NOMO-1 treated with DMSO at 0.1 percent for 48 hours (cell line): Measurements from ENCODE around the gene PHRF1.

Source experiments
- DNase-seq: peaks from one replicate; lab custom pipeline; 2025; ENCODE audit not compliant: unreplicated experiment; lab: John Stamatoyannopoulos, UW

PHRF1 gene

DNA sequence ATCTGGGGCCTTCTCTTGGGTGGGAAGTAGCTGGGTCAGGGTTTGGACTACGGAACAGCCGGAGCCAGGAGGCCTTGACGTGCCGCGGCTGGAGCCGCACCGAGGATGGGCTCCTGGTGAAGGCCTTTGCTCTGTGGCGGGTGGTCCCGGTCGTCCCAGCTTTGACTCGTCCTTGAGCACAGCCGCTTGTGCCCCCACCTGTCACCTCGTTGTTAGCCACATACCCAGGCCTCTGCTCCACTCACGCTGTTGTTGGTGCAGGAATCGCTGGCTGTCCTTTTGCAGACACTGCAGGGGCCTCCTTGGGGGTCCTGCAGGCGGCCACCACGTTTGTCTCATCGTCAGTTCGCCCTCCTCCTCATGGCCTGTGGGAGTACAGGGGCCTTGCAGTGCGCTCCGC, 17.1 kb downstream of the PHRF1 start:
- no peak for DNase-seq

DNA sequence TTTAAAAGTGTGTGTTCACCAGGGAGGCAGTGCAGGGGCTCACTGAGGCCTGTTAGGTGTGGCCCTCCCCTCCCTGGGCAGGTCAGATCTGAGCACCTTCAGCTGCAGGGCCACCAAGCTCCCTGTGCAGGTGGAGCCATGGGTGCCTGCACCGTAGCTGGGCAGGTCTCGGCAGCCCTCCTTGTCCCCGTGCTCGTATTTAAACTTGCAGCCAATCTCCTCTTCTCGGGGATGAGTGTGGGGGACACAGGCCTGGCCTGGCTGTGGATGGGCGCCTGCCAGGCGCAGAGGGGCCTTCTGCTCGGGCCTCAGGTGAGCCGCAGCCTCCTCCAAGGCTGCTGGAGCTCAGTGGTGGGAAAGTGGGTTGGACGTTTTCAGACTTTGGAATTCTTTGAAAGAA, 19.1 kb downstream of the PHRF1 start:
- DNase-seq = no peak

DNA sequence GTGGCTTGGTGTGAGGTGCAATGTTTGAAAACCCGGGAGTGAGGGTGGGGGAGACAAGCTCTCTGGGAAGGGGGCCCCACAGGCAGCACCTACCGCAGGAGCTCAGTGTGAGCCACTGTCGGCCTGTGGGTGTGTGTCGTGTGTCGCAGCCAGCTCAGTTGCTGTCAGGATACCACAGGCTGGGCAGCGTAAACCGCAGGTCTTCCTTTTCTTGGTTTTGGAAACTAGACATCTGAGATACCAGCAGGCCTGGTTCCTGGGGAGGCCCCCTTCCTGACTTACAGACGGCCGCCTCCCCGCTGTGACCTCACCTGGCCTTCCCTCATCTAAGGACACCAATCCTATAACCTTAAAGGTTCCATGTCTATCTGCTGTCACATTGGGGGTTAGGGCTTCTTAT, 20.1 kb downstream of the PHRF1 start:
- DNase-seq = no peak

DNA sequence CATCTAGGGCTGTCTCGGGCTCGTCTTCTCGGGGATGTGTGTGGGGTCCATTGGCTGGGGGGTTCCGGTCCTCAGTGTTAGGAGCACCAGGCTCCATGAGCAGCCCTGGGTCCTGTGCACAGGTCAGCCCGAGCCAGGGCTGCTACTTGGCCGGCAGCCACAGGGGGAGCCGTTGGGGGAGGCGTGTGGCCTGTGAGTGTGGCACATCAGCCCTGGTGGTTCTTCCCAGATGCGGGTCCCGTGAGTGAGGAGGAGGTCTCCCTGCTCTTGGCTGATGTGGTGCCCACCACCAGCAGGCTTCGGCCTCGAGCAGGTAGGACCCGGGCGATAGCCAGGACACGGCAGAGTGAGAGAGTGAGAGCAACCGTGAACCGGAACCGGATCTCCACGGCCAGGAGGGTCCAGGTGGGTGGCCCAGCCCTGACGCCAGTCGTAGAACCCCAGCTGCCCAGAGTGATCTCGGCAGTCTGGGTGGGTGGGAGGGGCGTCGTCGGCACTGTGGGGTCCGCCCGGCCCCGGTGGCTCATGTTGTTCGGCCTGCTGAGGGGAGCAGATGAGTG, 21.0 kb downstream of the PHRF1 start:
- no peak for DNase-seq

DNA sequence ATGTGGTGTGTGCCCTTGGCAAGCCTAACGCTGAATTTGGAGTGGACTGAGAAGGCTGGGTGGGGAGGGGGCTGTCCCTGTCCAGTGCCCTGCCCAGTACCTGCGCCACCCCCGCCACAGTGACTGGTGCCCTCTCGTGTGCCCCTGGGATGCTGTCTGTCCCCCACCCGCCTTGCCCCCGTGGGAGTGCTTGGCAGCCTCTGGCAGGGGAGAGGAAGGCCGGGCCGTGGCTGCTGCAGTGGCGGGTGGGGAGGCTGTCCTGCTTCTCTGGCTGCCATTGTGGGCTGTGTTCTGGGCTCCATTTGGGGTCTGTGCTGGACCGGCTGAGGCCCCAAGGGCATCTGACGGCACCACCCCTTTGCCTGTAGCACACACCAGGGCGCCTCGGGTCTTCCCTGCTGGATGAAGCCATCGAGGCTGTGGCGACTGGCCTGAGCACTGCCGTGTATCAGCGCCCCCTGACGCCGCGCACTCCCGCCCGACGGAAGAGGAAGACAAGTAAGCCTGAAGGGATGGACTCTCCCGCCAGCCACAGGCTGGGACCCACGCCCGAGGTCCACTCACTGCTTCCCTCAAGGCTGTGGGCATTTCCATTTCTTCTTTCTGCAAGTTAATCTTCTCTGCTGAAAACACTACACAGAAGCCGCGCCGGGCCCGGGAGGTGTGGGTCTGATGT, 21.9 kb downstream of the PHRF1 start:
- no peak for DNase-seq

DNA sequence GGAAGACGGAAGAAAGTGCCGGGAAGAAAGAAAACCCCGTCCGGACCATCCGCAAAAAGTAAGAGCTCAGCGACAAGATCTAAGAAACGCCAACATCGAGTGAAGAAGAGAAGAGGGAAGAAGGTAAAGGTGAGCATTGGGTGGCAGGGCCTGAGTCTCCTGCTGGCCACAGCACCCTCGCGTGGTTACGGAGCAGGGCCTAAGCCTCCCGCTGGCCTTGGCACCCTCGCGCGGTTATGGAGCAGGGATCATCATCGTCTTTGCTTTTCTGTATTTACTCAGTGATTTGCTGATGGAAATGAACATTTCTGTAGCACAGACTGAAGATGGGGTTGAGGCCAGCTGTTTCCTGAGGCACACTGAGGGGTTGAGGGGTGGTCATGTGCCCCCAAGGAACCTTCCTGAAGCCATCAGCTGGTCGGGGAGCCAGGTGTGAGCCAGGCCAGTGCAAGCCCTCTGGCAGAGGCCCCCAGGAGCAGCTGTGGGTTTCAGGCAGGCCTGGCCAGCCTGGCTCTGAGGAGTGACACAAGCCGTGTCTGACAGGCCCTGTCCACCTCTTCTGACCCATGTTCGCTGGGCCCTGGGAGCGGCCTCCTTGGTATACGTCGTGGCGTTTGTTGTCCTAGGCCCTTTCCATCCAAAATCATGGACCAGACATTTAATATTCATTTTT, 25.4 kb downstream of the PHRF1 start:
- no peak for DNase-seq

DNA sequence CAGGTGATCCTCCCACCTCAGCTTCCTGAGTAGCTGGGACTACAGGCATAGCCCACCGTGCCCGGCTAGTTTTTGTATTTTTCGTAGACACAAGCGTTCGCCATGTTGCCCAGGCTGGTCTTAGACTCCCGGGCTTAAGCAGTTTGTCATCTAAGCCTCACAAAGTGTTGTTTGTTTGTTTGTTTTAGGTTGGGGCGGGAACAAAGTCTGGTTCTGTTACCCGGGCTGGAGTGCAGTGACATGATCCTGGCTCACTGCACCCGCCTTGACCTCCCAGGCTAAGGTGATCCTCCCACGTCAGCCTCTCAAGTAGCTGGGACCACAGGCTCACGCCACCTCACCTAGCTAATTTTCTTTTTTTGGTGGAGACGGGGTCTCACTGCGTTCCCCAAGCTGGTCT, 26.9 kb downstream of the PHRF1 start:
- DNase-seq = no peak

DNA sequence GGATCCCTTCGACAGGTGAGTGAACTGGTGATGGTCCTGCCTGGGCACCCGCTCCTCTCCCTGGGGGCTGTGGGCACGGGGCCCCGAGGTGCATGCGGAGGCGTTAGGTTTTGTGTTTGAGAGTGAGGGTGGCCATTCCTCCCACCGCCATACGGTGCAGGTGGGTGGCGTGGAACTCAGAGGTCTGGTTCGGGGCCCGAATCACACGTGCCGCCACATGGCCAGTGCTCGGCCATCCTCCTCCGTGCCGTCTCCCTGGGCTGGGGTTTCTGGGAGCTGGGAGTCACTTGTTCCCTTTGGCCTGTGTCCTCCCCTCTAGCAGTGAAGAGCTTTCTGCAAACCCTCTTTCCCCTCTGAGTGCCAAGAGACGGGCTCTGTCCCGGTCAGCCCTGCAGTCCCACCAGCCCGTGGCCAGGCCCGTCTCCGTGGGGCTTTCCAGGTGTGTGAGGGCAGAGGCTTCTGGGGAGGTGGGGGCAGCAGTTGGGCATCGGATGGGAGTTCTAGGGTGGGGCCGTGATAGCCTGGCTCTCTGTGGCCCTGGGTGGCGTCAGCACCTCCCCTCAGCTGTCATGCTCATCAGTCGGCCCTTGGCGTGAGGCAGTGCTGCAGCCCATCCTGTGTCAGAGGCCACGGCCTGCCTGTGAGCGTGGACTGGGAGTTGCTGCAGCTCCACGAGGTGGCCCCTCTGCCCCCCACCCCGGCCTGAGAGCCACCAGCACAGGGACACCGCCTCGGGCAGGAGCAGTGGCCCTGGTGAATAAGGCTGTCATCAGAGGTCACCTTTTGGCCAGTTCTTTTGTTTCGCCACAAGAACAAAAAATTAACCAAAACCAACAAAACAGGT, 29.2 kb downstream of the PHRF1 start:
- DNase-seq = no peak

DNA sequence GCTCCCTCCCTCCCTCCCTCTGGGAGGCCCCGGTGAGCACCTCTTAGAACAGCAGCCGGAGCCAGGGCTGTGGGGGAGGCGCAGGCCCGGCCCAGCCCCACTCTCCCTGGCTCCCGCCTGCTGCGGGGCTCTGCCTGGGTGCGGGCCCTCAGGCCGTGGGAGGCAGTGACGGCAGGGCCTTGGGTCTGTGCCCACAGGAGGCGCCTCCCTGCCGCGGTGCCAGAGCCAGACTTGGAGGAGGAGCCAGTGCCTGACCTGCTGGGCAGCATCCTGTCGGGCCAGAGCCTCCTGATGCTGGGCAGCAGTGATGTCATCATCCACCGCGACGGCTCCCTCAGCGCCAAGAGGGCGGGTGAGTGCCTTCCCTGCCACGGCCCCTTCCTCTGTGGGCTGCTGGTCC, 30.0 kb downstream of the PHRF1 start:
- no peak for DNase-seq

DNA sequence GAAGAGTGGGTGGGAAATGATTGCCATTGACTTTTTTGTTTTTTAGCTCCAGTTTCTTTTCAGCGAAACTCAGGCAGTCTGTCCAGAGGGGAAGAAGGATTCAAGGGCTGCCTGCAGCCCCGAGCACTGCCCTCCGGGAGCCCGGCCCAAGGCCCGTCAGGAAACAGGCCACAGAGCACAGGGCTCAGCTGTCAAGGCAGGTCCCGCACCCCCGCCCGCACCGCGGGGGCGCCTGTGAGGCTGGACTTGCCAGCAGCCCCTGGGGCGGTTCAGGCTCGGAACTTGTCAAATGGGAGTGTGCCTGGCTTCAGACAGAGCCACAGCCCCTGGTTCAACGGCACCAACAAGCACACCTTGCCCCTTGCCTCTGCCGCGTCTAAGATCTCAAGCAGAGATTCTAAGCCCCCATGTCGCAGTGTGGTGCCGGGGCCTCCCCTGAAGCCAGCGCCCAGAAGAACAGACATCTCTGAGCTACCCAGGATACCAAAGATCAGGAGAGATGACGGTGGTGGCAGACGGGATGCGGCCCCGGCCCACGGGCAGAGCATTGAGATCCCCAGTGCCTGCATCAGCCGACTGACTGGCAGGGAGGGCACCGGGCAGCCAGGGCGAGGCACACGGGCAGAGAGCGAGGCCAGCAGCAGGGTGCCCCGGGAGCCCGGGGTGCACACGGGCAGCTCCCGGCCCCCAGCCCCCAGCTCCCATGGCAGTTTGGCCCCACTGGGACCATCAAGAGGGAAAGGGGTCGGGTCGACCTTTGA, 30.9 kb downstream of the PHRF1 start:
- DNase-seq = no peak

DNA sequence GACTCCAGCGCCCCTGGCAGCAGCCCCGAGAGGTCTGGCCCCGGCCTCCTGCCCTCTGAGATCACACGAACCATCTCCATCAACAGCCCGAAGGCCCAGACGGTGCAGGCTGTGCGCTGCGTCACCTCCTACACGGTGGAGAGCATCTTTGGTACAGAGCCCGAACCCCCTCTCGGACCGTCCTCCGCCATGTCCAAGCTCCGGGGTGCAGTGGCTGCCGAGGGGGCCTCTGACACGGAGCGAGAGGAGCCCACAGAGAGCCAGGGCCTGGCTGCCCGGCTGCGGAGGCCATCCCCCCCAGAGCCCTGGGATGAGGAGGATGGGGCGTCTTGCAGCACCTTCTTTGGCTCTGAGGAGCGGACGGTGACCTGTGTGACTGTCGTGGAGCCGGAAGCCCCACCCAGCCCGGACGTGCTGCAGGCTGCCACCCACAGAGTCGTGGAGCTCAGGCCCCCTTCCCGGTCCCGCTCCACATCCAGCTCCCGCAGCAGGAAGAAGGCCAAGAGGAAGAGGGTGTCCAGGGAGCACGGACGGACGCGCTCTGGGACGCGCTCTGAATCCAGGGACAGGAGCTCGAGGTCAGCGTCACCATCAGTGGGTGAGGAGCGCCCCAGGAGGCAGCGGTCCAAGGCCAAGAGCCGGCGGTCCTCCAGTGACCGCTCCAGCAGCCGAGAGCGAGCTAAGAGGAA, 31.8 kb downstream of the PHRF1 start:
- DNase-seq = no peak

DNA sequence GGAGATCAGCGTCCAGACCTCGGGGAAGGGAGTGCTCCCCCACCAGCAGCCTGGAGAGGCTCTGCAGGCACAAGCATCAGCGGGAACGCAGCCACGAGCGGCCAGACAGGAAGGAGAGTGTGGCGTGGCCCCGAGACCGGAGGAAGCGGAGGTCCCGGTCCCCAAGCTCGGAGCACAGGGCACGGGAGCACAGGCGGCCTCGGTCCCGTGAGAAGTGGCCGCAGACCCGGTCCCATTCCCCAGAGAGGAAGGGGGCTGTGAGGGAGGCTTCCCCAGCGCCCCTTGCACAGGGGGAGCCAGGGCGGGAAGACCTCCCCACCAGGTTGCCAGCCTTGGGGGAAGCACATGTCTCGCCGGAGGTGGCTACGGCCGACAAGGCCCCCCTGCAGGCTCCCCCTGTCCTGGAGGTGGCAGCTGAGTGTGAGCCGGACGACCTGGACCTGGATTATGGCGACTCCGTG, 32.6 kb downstream of the PHRF1 start:
- DNase-seq = no peak

DNA sequence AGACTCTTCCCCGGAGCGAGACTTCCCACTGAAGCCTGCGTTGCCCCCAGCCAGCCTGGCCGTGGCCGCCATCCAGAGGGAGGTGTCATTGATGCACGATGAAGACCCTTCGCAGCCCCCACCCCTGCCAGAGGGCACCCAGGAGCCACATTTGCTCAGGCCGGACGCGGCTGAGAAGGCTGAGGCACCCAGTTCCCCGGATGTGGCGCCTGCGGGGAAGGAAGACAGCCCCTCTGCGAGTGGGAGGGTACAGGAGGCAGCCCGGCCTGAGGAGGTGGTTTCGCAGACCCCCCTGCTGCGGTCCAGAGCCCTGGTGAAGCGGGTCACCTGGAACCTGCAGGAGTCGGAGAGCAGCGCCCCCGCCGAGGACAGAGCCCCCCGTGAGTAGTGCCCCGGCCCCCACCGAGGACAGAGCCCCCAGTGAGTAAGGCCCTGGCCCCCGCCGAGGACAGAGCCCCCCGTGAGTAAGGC, 33.1 kb downstream of the PHRF1 start:
- no peak for DNase-seq

DNA sequence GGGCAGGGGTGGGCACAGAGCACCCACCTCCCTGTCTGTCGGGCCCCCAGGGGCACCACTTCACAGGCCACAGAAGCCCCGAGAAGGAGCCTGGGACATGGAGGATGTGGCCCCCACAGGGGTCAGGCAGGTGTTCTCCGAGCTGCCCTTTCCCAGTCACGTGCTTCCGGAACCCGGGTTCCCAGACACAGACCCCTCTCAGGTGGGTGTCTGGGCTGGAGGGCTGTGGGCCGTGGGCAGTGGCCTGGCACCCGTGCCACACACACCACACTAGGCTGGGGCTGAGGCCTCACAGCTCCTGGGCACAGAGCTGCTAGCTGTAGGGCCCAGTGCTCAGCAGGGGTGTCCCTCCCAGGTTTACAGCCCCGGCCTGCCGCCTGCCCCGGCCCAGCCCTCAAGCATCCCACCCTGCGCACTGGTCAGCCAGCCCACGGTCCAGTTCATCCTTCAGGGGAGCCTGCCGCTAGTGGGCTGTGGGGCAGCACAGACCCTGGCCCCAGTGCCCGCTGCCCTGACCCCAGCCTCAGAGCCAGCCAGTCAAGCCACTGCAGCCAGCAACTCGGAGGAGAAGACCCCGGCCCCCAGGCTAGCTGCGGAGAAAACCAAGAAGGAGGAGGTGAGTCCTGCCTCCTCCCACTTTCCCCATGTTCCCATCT, 34.0 kb downstream of the PHRF1 start:
- no peak for DNase-seq

DNA sequence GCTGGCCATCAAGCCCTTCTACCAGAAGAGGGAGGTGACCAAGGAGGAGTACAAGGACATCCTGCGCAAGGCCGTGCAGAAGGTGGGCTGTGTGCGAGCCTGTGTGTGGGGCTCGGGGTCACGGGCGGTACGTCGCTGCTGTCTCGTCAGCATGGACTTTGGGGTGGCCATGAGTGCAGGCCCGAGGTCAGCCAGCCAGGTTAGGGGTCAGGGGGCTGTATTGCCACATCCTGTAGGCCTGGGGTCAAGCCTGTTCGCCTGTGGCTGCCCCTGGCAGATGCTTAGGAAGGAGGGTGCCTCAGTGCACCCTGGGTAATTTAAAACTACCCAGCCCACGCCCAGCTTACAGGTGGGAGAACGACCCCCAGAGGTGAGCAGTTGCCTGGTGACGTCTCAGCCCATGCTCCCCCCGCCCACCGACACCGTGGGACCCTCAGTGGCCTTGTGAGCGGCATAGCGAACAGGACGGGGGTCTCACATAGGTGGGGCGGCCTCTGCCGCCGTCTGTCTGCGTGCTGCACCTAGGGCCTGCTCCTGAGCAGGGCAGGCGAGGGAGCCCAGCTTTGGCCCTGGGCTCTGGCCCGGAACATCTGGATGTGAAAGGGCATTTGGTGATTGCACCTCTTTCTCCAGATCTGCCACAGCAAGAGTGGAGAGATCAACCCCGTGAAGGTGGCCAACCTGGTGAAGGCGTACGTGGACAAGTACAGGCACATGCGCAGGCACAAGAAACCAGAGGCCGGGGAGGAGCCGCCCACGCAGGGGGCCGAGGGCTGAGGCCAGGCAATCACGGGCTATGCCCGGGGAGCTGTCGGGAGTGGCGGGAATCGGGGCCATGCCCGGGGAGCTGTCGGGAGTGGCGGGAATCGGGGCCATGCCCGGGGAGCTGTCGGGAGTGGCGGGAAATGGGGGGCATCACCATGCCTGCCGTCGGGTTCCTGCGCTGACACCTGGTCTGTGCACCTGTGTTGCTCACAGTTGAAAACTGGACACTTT, 35.0 kb downstream of the PHRF1 start:
- no peak for DNase-seq

DNA sequence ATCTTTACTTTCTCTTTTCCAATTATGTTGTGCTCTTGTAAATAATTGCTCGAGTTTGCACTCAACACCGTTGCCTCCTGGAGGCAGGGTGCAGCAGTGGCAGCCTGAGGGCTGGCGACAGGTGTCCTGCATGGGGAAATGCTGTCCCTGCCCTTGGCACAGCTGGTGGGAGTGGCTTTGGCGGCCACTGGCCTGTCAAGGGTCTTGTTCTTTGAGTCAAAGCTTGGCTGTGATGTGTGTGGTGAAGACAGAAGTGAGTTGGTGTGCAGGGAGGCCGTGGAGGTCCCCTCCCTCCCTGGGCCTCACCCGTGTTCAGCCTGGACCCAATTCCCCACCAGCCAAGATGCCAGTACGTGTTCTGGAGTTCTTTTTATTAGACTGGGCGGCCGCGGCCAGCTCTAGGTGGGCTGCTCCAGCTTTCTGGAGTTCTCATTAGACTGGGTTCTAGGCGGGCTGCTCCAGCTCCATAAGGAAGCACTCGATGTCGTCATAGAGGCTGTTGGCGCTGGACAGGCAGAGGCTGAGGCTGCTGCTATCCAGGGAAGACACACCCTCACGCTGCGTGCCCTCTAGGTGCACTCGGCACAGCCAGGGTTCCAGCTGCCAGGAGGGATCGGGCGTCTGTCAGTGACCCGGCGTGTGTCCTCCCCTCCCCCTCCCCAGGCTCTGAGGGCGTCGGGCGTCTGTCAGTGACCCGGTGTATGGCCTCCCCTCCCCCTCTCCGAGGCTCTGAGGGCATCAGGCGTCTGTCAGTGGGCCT, 36.1 kb downstream of the PHRF1 start:
- DNase-seq = no peak

DNA sequence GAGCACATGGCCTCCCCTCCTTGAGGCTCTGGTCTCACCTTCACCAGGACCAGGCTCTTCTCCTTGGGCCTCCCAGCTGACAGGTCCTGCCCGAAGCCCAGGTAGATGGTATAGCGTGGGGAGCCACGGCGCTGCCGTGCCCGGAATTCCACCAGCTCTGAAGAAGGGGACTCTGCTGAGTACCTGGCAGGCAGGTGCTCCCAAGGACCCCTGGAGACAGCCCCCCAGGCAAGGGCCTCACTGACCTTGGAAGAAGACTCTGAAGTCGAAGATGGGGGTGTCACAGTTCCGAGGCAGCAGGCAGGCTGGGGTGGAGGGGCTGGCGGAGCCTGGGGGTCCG, 36.7 kb downstream of the PHRF1 start:
- no peak for DNase-seq
